ENCODE results near the gene HIBADH.

HIBADH gene

GRCh38 chr7:27476493-27476892 is 186.2 kb downstream of the HIBADH start:
- Histone ChIP-seq H3K36me3 (ENCODE audit: control insufficient read depth in 4 of 4, insufficient read depth in 4 of 4, low read length in 3 of 4) (no peaks in the 10 kb centered on the region), H3K4me1 (ENCODE audit: control extremely low read depth in 1 of 4, control insufficient read depth in 4 of 4, insufficient read depth in 4 of 4, low read length in 3 of 4) (no peaks in the 10 kb centered on the region), H3K9me3 (ENCODE audit: control extremely low read depth in 1 of 5, control insufficient read depth in 4 of 5, insufficient read depth in 2 of 5, low read depth in 1 of 5, low read length in 4 of 5) (peaks cover 0 to 2% (median 0%) of the 10 kb centered on the region in 5 experiments), H3K27ac (ENCODE audit: insufficient read depth in 1 of 2, low read depth in 1 of 2, low read length in 2 of 2, poor library complexity in 1 of 2, severe bottlenecking in 2 of 2) (no peak overlapping the region), H3K27me3 (replicated peaks in 2 of 5; ENCODE audit: control insufficient read depth in 4 of 5, insufficient read depth in 5 of 5, low read length in 4 of 5) (peaks cover 0 to 12% (median 0%) of the 10 kb centered on the region in 5 experiments), H3K4me3 (ENCODE audit: control insufficient read depth in 1 of 7, extremely low read depth in 1 of 7, insufficient read depth in 4 of 7, low read depth in 2 of 7, low read length in 6 of 7) (no peak overlapping the region)
- no CpG with 5 or more reads among the region's 2 CpGs for WGBS (ENCODE audit: insufficient coverage)
- ChIA-PET POLR2A (no interaction called here), CTCF (no interaction called here)
- DNase-seq: no peak
